Heart left ventricle (tissue), 13 donors: ENCODE results near the gene SLC9A3.

Source experiments
- POLR2A ChIP-seq, 2 donors: fragments of 450-650 bp; IDR thresholded peaks; one replicate each; pipeline ENCODE4 v1.6.1; 2017; ENCODE audit warnings: antibody characterized with exemption in 2 of 2, mild to moderate bottlenecking in 2 of 2, moderate library complexity in 2 of 2
- TF ChIP-seq, protein P1 (sequence below), 12 donors: fragments of 200-600 bp; sonication (generic) in 4 of 12; IDR thresholded peaks; one replicate each; pipeline versions ENCODE4 v1.5.0 to v1.8.0; 2018 to 2022; ENCODE audit warnings: antibody characterized with exemption in 12 of 12, mild to moderate bottlenecking in 5 of 12
- donor health status: ischemic (EF 13 %, LVEDD 7.1; RV severe dilation, severe dysfunction).
- donor health status: DM: no; HTN: yes; CAD: no.
- donor health status: DM: no; HTN: no; CAD: no.
- donor health status: ischemic (EF 25% LVEDD 6.9; RV normal size, moderate dysfunction).
- donor health status: ischemic (EF 25% LVEDD 5.7; RV mildly dilated, moderate dysfunction).
- donor health status: ischemic (EF 35%, LVEDD 5.7; RV mildly dilated, moderate dysfunction).
- donor health status: nonischemic (EF 11% LVEDD 7.7; RV severe dilation, severe dysfunction).
- donor health status: DM: yes; HTN: yes; CAD: no.
- donor health status: PGD.
- donor health status: ischemic (EF 29% LVEDD 5.4; RV normal size, mild dysfunction).
- donor health status: nonischemic (EF 23%, LVEDD 6.1; RV moderate dilation, normal function).

DNA sequence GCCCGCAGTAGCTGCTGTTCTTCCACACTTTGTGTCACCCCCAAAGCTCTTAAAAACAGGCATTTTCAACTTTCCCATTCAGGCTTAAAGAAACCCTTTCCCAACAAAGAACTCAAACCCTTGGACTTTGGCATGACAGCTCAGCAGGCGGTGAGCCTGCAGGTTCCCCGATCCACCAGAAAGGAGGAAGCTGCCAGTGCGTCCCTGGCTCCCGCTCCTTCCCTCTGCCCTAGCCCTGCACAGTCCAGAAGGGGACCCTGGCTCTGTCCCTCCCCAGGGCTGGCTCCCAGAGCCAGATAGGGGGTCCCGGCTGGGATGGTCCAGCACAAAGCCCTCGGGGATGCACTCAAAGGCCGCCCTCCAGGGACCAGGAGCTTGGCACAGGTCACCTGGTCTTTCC is 9.6 kb downstream of the SLC9A3 start:
- TF ChIP-seq, protein P1, sequence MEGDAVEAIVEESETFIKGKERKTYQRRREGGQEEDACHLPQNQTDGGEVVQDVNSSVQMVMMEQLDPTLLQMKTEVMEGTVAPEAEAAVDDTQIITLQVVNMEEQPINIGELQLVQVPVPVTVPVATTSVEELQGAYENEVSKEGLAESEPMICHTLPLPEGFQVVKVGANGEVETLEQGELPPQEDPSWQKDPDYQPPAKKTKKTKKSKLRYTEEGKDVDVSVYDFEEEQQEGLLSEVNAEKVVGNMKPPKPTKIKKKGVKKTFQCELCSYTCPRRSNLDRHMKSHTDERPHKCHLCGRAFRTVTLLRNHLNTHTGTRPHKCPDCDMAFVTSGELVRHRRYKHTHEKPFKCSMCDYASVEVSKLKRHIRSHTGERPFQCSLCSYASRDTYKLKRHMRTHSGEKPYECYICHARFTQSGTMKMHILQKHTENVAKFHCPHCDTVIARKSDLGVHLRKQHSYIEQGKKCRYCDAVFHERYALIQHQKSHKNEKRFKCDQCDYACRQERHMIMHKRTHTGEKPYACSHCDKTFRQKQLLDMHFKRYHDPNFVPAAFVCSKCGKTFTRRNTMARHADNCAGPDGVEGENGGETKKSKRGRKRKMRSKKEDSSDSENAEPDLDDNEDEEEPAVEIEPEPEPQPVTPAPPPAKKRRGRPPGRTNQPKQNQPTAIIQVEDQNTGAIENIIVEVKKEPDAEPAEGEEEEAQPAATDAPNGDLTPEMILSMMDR (IDR thresholded peaks at IDR 0.05): no peak
- TF ChIP-seq POLR2A (IDR thresholded peaks at IDR 0.05): no peak
